HEK293 (cell line): ENCODE measurements around the gene RUFY1.
A peak's percentile ranks its signal among the peaks of the same experiment; 100 is the strongest.

Source experiments
- CTCF ChIA-PET: fragments of 350-600 bp; formaldehyde crosslinking; extraction: SDS; loops from one replicate; lab custom pipeline; 2021; ENCODE audit warnings: antibody characterized with exemption; lab: Yijun Ruan, JAX
- POLR2A ChIA-PET: fragments of 300-600 bp; formaldehyde crosslinking; extraction: SDS; loops from one replicate; lab custom pipeline; 2020; ENCODE audit warnings: antibody characterized with exemption, inconsistent platforms; lab: Yijun Ruan, JAX
- H3K27ac ChIP-seq: fragments of 200-500 bp; sonication (Bioruptor generic); 2 replicates; pipeline ENCODE4 v1.5.1; 2014; ENCODE audit warnings: low read depth, low read length, control low read depth, inconsistent platforms; ENCODE audit errors: extremely low read depth
- H3K36me3 ChIP-seq, 2 experiments: fragments of 200-500 bp in 1 of 2; sonication (Bioruptor generic) in 1 of 2; 1 replicate in 1 of 2; 2 replicates in 1 of 2; pipeline ENCODE4 v1.5.1; 2014 to 2017; ENCODE audit warnings: inconsistent platforms in 2 of 2, low read length in 2 of 2; ENCODE audit not compliant: control insufficient read depth in 2 of 2, insufficient read depth in 1 of 2
- H3K4me1 ChIP-seq: fragments of 200-500 bp; sonication (Bioruptor generic); 2 replicates; pipeline ENCODE4 v1.5.1; 2014; ENCODE audit warnings: mild to moderate bottlenecking, low read length, inconsistent platforms; ENCODE audit not compliant: control insufficient read depth, insufficient read depth
- H3K4me3 ChIP-seq: 2 replicates; pipeline ENCODE4 v1.5.1; 2011; ENCODE audit warnings: low read depth, mild to moderate bottlenecking, control low read depth, low read length, moderate library complexity
- H3K9me3 ChIP-seq: fragments of 200-500 bp; sonication (Bioruptor generic); 2 replicates; pipeline ENCODE4 v1.5.1; 2014; ENCODE audit warnings: low read depth, low read length, inconsistent platforms; ENCODE audit not compliant: control insufficient read depth, insufficient read depth
- EGR2 ChIP-seq: fragments of 450-650 bp; formaldehyde crosslinking; IDR thresholded peaks from 2 replicates; pipeline ENCODE4 v1.5.1; 2016; ENCODE audit warnings: low read depth, missing biosample characterization, missing genetic modification characterization
- HOXA7 ChIP-seq: sonication (generic); formaldehyde crosslinking; IDR thresholded peaks from 2 replicates; pipeline ENCODE4 v1.8.1; 2022; ENCODE audit warnings: missing genetic modification reagents, borderline replicate concordance
- ZBTB6 ChIP-seq: fragments of 450-650 bp; formaldehyde crosslinking; IDR thresholded peaks from 2 replicates; pipeline ENCODE4 v1.5.1; 2017; ENCODE audit warnings: missing biosample characterization, missing genetic modification characterization
- ZNF121 ChIP-seq: fragments of 450-650 bp; formaldehyde crosslinking; IDR thresholded peaks from 2 replicates; pipeline ENCODE4 v1.5.1; 2016; ENCODE audit warnings: missing biosample characterization, missing genetic modification characterization
- ZNF248 ChIP-seq: fragments of 450-650 bp; formaldehyde crosslinking; IDR thresholded peaks from 2 replicates; pipeline ENCODE4 v1.5.1; 2017; ENCODE audit warnings: missing biosample characterization, missing genetic modification characterization
- ZNF510 ChIP-seq: fragments of 450-650 bp; formaldehyde crosslinking; IDR thresholded peaks from 2 replicates; pipeline ENCODE4 v1.5.1; 2018; ENCODE audit warnings: mild to moderate bottlenecking, missing genetic modification characterization, missing biosample characterization; ENCODE audit not compliant: insufficient replicate concordance
- ZNF660 ChIP-seq: fragments of 450-650 bp; IDR thresholded peaks from 2 replicates; pipeline ENCODE4 v1.5.1; 2018; ENCODE audit warnings: missing biosample characterization, mild to moderate bottlenecking, missing genetic modification characterization
- ZNF704 ChIP-seq: fragments of 450-650 bp; formaldehyde crosslinking; IDR thresholded peaks from 2 replicates; pipeline ENCODE4 v1.5.1; 2016; ENCODE audit warnings: missing biosample characterization, missing genetic modification characterization
- ZSCAN4 ChIP-seq: fragments of 450-650 bp; formaldehyde crosslinking; IDR thresholded peaks from 2 replicates; pipeline ENCODE4 v1.5.1; 2017; ENCODE audit warnings: missing biosample characterization, missing genetic modification characterization
- TF ChIP-seq, protein P1 (sequence below): fragments of 450-650 bp; formaldehyde crosslinking; IDR thresholded peaks from 2 replicates; pipeline ENCODE4 v1.5.1; 2016; ENCODE audit warnings: missing biosample characterization, missing genetic modification characterization
- TF ChIP-seq, protein P2 (sequence below): fragments of 450-650 bp; formaldehyde crosslinking; IDR thresholded peaks from 2 replicates; pipeline ENCODE4 v1.5.1; 2016; ENCODE audit warnings: missing biosample characterization, missing genetic modification characterization

Gene RUFY1

DNA sequence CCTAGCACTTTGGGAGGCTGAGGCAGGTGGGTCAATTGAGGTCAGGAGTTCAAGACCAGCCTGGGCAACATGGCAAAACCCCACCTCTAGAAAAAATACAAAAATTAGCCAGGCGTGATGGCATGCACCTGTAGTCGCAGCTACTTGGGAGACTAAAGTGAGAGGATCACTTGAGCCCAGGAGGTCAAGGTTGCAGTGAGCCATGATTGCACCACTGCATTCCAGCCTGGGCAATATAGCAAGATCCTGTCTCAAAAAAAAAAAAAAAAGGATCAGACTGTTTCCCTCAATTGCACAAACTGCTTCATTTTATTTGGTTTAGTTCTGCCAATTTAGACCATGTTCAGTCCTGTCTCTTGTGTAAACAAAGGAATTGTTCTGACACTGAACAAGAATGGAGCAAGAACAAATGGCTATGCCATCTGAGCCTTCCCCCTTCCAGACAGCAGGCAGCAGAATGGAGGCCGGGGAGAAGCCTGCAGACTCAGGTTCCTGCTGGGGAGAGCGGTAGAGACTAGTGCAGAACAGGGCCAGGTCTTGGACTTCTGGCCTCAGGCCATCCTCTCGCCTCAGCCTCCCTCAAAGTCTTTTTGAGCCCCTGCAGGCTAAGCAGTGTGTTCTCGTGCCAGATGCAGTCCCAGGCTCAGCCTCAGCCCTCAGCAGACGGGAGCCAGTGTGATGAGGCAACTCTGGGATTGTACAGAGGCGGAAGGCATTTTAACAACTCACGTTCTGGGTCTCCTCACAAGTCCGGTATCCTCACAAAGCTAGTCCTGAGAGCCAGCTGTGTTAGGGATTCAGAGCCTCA is 54.9 kb downstream of the RUFY1 start:
- ChIA-PET POLR2A (interaction anchor here (0.8 to 4.6 kb wide), 2 partner anchors 18 to 59 kb away, joined by 4 to 31 read pairs; partner anchors contain the start of gene HNRNPH1), CTCF (interaction anchor here (1.2 kb wide), 1 partner anchor 8 kb away, joined by 4 read pairs; no protein-coding TSS in a partner anchor)
- H3K9me3 ChIP-seq: no peaks in the 10 kb centered on the region
- peaks cover 7 to 78% of the 10 kb centered on the region in 2 experiments; a peak in 2 of 3 replicates for H3K36me3 ChIP-seq
- H3K4me3 ChIP-seq: no peak overlapping the region
- H3K4me1 ChIP-seq: no peaks in the 10 kb centered on the region
- H3K27ac ChIP-seq: peak overlapping the region; percentile 24; the same call in 1 of the 2 replicates
- no peak for TF ChIP-seq ZNF660 (tag by site-specific recombination)
- TF ChIP-seq ZNF121 (tag by site-specific recombination): peak; percentile 93
- no peak for TF ChIP-seq ZNF510 (tag by site-specific recombination)

DNA sequence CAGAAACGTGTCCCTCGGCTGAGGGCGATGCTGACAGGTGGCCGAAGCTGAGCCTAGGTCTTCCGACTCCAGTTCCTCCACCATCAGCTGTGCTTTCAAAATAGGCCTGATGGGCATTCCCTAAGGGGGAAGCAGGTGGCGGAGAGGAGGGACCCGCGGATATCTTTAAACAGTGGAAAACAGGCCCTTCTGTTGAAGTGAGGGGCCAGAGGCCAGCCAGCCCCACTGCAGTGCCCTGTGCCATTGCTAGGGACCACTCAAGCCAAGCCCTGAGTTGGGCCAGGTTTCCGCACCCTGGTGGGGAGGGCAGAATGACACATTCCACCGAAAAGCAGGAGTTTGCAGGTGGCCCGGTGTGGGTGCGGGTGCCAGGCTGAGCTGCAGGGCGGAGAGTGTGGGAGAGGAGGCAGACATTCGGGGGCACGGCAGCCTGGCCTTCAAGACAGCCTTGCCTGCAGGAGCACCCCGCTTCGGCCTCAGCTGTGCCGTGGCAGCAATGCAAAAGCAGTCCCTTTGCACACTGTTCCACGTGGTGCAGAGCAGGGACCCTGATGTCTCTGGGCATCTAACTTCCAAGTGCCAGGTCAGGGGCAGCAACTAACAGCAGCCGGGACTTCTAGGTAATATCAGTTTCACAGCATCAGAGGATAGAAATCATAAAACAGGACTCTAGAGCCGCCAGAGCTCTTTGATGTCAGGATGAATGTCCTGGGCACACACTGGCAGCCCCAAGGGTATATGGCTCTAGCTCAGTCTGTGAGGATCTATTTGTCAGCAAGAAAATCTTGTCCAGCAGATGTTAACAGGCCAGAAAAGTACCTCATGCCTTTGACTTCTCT is 55.9 kb downstream of the RUFY1 start:
- ChIA-PET CTCF (no interaction called here), POLR2A (interaction anchor here (1.0 to 4.6 kb wide), 2 partner anchors 8 to 17 kb away, joined by 3 to 31 read pairs; partner anchors contain the start of gene HNRNPH1)
- Histone ChIP-seq H3K4me1 (no peaks in the 10 kb centered on the region), H3K9me3 (no peaks in the 10 kb centered on the region), H3K36me3 (peaks cover 3 to 81% of the 10 kb centered on the region in 2 experiments), H3K4me3 (no peak overlapping the region)
- TF ChIP-seq ZSCAN4 (tag by site-specific recombination) (peak; percentile 75), ZNF248 (tag by site-specific recombination) (no peak), ZNF704 (tag by site-specific recombination) (no peak), ZBTB6 (tag by site-specific recombination) (0 out of 2 replicates have a peak, but pooled peaks have one; percentile 6), HOXA7 (no peak), EGR2 (tag by site-specific recombination) (no peak)
- TF ChIP-seq, protein P1, sequence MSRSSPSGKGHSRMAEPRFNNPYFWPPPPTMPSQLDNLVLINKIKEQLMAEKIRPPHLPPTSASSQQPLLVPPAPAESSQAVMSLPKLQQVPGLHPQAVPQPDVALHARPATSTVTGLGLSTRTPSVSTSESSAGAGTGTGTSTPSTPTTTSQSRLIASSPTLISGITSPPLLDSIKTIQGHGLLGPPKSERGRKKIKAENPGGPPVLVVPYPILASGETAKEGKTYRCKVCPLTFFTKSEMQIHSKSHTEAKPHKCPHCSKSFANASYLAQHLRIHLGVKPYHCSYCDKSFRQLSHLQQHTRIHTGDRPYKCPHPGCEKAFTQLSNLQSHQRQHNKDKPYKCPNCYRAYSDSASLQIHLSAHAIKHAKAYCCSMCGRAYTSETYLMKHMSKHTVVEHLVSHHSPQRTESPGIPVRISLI (tag by site-specific recombination): no peak
- TF ChIP-seq, protein P2, sequence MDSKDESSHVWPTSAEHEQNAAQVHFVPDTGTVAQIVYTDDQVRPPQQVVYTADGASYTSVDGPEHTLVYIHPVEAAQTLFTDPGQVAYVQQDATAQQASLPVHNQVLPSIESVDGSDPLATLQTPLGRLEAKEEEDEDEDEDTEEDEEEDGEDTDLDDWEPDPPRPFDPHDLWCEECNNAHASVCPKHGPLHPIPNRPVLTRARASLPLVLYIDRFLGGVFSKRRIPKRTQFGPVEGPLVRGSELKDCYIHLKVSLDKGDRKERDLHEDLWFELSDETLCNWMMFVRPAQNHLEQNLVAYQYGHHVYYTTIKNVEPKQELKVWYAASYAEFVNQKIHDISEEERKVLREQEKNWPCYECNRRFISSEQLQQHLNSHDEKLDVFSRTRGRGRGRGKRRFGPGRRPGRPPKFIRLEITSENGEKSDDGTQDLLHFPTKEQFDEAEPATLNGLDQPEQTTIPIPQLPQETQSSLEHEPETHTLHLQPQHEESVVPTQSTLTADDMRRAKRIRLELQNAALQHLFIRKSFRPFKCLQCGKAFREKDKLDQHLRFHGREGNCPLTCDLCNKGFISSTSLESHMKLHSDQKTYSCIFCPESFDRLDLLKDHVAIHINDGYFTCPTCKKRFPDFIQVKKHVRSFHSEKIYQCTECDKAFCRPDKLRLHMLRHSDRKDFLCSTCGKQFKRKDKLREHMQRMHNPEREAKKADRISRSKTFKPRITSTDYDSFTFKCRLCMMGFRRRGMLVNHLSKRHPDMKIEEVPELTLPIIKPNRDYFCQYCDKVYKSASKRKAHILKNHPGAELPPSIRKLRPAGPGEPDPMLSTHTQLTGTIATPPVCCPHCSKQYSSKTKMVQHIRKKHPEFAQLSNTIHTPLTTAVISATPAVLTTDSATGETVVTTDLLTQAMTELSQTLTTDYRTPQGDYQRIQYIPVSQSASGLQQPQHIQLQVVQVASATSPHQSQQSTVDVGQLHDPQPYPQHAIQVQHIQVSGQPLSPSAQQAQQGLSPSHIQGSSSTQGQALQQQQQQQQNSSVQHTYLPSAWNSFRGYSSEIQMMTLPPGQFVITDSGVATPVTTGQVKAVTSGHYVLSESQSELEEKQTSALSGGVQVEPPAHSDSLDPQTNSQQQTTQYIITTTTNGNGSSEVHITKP: no peak
- TF ChIP-seq, all 188 proteins: peak for 2
- H3K27ac ChIP-seq: peak overlapping the region; percentile 31
